Glutamatergic neuron (in vitro differentiated cells): ENCODE data around the gene TDRD9. TPM values are rescaled to one million over a fixed set of nuclear protein-coding genes. Genes with fewer than 3 reads are reported as not detected.

ENCODE experiments used
- DNase-seq: peaks from one replicate; pipeline ENCODE4 v3.0.0; 2022
- H3K27ac Mint-ChIP-seq: one replicate; pipeline ENCODE4 v1.8.0; 2020; ENCODE audit warnings: mild to moderate bottlenecking, mixed read lengths, inconsistent platforms; ENCODE audit not compliant: unreplicated experiment
- H3K27me3 Mint-ChIP-seq: one replicate; pipeline ENCODE4 v1.8.0; 2020; ENCODE audit warnings: mild to moderate bottlenecking, moderate library complexity, mixed read lengths, inconsistent platforms; ENCODE audit not compliant: unreplicated experiment
- H3K36me3 Mint-ChIP-seq: one replicate; pipeline ENCODE4 v1.8.0; 2020; ENCODE audit warnings: mild to moderate bottlenecking, mixed read lengths, inconsistent platforms; ENCODE audit not compliant: unreplicated experiment
- H3K4me1 Mint-ChIP-seq: one replicate; pipeline ENCODE4 v1.8.0; 2020; ENCODE audit warnings: mild to moderate bottlenecking, low read depth, mixed read lengths, inconsistent platforms; ENCODE audit not compliant: unreplicated experiment
- H3K4me3 Mint-ChIP-seq: one replicate; pipeline ENCODE4 v1.8.0; 2020; ENCODE audit warnings: mild to moderate bottlenecking, mixed read lengths, inconsistent platforms; ENCODE audit not compliant: unreplicated experiment
- H3K9me3 Mint-ChIP-seq: one replicate; pipeline ENCODE4 v1.8.0; 2020; ENCODE audit warnings: mild to moderate bottlenecking, moderate library complexity, mixed read lengths, inconsistent platforms; ENCODE audit not compliant: unreplicated experiment
- total RNA-seq: library from RNA; stranded (reverse); fragmentation: NEBNext Ultra II Directional; extraction: Animal tissue kit (Norgen Biotek cat#: 25700); gene quantifications from one replicate; pipeline ENCODE4 v1.2.1, GENCODE V29; 2021; ENCODE audit not compliant: unreplicated experiment
- TF ChIP-seq, protein P1 (sequence below): fragments of 200-600 bp; sonication (generic); IDR thresholded peaks from one replicate; pipeline ENCODE4 v1.5.0; 2021; ENCODE audit not compliant: partially characterized antibody, unreplicated experiment

The TDRD9 gene
- total RNA-seq, 1 donor from 2014 or later = not detected

DNA sequence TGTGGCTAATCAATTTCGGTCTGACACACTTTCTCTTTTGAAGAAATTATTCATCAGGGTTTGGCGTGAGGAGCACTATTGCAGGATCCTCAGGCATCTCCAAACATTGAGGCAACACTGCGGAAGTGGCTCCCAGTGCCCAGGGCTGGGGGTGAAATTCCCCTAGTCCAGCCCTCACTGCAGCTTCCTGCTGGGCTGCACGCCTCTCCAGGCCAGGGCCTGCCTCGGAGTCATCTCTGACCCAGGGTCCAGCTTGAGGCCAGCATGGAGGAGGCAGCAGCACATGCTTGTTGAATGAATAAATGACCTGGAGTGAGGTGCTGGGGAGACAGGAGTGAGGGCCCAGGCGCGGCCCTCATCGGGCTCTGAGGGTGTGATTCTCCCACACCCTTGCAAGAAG lies 36.0 kb upstream of the TDRD9 start:
- Mint-ChIP-seq H3K4me3 (no peak overlapping the region), H3K27me3 (peaks cover 10% of the 10 kb centered on the region), H3K36me3 (peaks cover 8% of the 10 kb centered on the region), H3K9me3 (peaks cover 3% of the 10 kb centered on the region), H3K27ac (no peak overlapping the region), H3K4me1 (no peaks in the 10 kb centered on the region)
- DNase-seq = no peak
- TF ChIP-seq, protein P1, sequence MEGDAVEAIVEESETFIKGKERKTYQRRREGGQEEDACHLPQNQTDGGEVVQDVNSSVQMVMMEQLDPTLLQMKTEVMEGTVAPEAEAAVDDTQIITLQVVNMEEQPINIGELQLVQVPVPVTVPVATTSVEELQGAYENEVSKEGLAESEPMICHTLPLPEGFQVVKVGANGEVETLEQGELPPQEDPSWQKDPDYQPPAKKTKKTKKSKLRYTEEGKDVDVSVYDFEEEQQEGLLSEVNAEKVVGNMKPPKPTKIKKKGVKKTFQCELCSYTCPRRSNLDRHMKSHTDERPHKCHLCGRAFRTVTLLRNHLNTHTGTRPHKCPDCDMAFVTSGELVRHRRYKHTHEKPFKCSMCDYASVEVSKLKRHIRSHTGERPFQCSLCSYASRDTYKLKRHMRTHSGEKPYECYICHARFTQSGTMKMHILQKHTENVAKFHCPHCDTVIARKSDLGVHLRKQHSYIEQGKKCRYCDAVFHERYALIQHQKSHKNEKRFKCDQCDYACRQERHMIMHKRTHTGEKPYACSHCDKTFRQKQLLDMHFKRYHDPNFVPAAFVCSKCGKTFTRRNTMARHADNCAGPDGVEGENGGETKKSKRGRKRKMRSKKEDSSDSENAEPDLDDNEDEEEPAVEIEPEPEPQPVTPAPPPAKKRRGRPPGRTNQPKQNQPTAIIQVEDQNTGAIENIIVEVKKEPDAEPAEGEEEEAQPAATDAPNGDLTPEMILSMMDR = no peak

DNA sequence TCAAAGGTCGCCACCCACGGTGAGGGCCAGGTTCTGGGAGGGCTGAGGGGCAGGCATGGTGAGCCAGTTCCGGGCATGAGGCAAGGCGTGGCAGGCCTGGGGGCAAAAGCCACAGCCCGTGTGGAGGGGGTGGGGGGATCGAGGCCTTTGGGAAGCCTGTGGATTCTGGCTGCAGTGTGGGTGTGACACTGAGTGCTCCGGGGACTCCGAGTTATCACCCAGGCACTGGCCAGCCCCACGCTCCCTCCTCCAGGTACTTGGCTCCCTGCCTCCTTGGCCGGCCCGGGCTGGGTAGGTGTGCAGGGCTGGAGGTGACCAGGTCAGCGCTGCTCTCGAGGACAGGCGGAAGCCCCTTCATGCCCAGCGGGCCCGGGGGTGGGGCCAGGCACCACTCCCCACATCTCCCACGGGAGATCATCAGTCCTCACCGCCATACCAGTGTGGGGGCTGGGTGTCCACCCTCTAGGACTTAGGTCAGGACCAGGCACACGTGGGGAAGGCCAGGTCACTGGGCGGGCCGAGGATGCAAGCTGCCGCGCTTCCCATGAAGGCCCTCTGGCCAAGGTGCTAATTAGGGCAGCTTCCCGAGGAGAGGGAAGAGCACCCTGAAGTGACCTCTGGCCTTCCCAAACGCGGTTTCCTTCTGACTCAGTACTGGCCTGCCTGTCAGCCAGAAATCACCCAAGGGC lies 34.1 kb upstream of the TDRD9 start:
- Mint-ChIP-seq H3K27me3 (peaks cover 14% of the 10 kb centered on the region), H3K4me1 (no peaks in the 10 kb centered on the region), H3K27ac (no peak overlapping the region), H3K4me3 (no peak overlapping the region), H3K36me3 (peaks cover 13% of the 10 kb centered on the region), H3K9me3 (peaks cover 5% of the 10 kb centered on the region)
- DNase-seq = no peak
- TF ChIP-seq, protein P1 = no peak

DNA sequence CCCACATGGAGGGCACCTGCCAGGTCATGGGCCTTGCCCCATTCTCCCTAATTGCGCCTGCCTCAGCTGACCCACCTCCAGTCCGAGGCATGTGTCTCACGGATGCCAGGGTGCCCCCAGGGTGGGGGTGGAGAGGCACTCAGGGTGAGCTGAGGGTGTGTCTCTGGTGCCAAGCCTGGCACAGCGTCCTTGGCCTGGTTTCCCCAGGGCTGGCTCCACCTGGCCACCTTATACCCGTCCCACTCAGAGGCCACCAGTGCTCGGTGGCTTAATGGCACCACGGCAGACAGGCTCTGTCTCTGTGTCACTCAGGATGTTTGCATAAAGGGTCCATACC lies 33.6 kb upstream of the TDRD9 start:
- TF ChIP-seq, protein P1 = no peak
- peaks cover 14% of the 10 kb centered on the region for H3K27me3 Mint-ChIP-seq
- no peaks in the 10 kb centered on the region for H3K4me1 Mint-ChIP-seq

DNA sequence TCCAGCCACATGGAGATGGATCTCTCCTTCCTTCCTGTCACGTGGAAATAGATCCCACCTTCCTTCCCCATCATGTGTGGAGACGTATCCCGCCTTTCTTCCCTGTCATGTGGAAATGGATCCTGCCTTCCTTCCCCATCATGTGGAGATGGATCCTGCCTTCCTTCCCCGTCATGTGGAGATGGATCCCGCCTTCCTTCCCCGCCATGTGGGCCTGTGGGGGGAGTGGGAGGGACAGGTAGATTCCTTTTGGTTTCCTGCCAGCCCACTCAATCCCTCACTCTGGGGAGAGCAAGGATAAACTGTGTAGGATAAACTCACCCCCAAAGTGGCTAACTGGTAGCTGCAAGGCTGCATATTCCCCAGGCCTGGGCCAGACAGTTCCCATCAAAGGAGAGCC lies 31.7 kb upstream of the TDRD9 start:
- no peak overlapping the region for H3K27ac Mint-ChIP-seq

More for the DNA sequence above, 33.6 kb upstream of the TDRD9 start:
- no peak for DNase-seq
- no peak overlapping the region for H3K4me3 Mint-ChIP-seq
- H3K27ac Mint-ChIP-seq = no peak overlapping the region
- H3K36me3 Mint-ChIP-seq = peaks cover 13% of the 10 kb centered on the region
- peaks cover 5% of the 10 kb centered on the region for H3K9me3 Mint-ChIP-seq

More for the DNA sequence above, 31.7 kb upstream of the TDRD9 start:
- no peak for DNase-seq
- Mint-ChIP-seq H3K4me1 (no peaks in the 10 kb centered on the region), H3K27me3 (peaks cover 13% of the 10 kb centered on the region), H3K4me3 (no peak overlapping the region), H3K9me3 (peaks cover 5% of the 10 kb centered on the region), H3K36me3 (peaks cover 13% of the 10 kb centered on the region)
- TF ChIP-seq, protein P1 = no peak
